ENCODE data around the gene ZHX3. TPM values are rescaled to one million over a fixed set of nuclear protein-coding genes. Genes with fewer than 3 reads are reported as not detected.

ZHX3 gene
- total RNA-seq, 1 donor from 2014 or later = 10.6 TPM

DNA sequence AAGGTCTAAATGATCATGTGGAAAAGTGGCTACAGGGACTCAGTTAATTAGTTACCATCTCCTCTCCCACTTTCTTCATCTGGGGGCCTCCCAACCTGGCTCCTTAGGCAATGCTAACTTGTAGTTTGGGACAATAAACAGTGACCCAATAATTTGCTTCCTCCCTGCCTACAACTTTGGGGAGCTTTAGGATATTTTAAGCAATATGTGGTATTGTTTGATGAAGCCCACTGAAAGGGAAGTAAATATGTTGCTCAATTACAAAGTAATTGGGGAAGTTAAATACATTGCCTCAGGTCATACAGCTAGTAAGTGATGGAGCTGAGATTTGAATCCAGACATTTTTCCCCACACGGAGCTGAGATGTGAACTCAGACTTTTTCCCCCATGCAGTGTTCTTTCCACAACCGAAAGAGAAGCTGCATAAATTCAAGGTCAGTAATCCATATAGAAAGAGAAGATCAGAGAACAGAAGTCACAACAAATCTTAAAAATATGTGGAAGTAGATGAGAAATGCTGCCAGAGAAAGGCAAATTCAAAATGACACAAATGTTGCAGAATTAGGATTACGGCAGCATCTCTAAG lies 26.6 kb downstream of the ZHX3 start:
- DNase-seq = no peak

DNA sequence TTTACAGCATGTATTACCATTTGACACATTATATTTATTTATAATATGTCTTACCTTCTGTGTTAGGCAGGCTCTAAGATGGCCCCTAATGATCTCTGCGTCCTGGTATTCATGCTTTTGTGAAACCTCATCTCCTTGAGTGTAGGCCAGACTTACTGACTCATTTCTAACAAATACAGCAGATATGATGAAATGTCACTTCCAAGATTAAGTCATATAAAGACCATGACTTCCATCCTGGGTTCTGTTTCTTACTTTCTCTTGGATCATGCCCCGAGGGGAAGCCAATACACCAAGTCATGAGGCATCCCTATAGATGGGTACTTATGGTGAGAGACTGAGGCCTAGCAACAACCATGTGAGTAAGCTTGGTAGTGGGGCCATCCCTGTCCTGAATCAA lies 30.2 kb downstream of the ZHX3 start:
- no peak for DNase-seq

DNA sequence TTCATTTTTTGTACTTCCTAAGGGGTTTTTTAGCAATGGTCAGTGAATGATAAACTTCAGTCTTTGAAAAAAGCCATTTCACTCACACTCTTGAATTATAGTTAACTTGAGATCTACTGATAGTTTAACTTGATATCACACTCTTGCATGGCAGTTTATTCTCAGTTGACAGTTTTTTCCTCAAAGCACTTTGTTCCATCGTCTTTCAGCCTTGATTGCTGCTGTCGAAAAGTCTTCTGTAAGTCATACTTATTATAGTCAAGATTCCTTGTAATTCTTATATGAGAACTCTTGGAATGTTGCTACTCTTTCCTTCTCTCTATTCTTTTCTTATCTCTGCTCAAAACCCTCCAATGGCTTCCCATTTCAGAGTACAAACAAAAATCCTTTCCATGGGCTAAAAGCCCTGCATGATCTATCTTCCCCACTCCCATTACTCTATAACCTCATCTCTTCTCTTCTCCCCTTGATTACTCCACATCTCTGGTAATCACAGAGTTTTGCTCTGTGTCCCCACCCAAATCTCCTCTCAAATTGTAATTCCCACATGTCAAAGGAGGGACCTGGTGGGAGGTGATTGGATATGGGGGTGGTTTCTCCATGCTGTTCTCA lies 31.2 kb downstream of the ZHX3 start:
- DNase-seq = no peak

DNA sequence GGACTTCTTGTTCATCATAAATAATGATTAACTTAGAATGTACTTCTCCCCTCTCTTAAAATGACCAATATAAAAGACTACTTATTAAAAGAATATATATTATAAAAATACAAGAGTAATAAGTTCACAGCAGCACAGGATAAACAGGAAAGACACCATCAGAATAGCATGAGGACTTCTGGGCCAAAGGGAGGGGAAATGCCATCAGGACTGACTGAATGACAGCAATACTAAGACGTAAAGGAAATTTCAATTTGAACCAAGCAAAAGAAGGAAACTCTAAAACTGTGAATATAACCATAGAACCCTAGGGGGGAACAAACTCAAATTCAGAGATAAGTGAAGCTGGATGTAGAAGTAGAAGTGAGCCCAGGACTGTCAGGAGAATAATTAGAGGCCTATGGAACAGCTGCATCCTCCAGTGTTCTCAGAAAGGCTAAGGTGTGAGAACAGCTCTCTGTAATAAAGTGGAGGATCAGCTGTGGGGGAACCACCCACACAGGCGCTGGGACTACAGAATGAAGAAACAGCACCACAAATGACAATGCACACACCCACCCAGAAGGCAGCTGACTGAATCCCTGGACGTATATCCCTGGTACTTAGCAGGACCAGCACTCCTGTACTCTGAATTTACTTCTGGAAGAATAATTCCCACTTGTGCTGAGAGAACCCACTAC lies 37.8 kb downstream of the ZHX3 start:
- peak; percentile 55 for DNase-seq

DNA sequence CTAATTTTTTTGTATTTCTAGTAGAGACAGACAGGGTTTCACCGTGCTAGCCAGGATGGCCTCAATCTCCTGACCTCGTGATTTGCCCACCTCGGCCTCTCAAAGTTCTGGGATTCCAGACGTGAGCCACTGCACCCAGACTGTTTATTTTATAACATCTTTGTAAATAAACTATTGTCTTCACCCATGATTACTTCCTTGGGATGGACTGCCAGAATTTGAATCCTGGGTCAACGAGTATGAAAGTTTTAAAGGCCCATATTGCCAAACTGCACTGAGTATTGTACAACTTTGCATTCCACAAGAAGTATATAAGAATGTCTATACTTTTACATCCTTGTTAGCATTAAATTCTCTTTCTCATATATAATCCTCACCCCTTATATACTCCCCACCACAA lies 38.6 kb downstream of the ZHX3 start:
- DNase-seq = no peak

DNA sequence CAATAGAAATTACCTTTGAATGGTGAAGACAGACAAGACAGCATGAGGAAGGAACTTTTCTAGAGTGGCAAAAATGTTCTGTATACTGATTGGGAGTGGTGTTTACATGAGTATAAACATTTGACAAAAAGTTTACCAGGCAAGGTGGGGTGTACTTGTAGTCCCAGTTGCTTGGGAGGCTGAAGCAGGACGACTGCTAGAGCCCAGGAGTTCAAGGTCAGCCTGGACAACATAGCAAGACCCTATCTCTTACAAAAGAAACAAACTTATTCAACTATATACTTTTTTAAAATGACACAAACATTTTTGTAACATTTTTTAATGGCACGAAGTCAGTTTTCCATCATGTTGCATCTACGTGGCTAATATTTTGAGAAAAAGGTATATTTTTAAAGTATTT lies 40.5 kb downstream of the ZHX3 start:
- DNase-seq = no peak

DNA sequence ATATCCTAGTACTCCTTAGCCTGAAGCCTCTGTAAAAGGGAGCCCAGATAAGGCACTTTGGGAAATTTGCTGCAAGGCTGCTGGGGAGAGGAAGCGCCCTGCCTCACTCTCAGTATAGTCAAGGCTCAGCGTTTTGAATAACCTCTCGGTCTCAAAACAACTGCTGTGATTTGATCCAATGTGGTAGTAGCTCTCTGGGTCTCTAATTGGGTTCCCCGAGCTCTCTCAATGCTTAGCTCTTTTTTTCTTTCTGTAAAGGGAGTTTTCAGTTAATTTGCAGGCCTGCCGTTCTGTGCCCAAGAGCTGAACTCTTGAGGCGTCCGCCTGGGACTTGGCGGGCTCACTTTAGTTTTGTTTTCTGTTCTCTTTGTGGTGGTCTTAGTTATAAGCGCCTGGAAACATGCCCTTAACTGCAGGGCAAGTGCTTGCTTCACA lies 41.2 kb downstream of the ZHX3 start:
- no peak for DNase-seq

DNA sequence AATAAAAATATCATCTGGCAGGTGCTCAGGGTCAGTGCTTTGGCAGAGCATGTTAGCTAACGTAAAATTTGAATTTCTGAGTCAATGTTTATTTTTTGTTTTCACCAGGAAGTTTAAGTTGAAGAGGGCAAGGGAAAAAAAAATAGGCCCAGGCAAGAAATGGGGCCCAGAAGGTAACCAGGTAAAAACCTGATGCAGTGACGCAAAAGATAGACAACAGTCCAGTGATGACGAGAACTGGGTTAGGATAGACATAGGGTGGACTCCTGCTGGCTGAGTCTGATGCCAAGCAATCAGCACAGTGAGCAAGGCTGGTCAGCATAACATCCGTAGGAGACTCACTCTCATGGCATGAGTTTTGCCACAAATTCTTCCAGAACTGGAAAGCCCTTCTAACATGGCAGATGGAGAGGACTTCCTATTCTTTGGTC lies 42.2 kb downstream of the ZHX3 start:
- DNase-seq = peak; percentile 23

DNA sequence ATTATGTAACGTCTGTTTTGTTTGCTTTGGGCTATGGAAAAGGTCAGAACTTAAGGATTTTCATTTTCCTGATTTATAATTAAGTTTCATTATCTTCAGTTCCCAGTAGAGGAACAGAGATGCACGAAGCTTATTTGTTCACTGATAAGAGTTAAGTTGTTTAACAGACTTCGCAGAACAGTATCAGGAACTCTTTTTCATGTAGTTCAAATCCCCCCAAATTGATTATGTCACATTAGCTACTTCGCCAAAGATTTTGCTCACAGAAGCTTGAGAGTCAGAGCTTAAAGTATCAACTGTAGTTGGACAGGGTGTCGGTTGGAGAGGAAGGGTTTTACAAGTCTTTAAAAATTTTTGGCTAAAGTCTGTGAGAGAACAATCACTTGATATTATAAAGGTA lies 43.4 kb downstream of the ZHX3 start:
- DNase-seq = no peak

DNA sequence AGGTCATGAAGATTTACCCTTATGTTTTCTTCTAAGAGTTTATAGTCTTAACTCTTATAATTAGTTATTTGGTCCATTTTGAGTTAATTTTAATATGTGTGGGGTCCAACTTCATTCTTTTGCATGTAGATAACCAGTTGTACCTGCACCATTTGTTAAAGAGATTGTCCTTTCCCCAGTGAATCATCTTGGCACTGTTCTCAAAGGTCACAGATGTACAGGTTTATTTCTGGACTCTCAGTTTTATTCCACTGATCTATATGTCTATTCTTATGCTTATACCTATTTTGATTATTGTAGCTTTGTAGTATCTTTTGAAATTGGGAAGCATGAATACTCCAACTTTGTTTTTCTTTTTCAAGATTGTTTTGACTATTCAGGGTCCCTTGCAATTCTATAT lies 44.1 kb downstream of the ZHX3 start:
- DNase-seq = no peak

DNA sequence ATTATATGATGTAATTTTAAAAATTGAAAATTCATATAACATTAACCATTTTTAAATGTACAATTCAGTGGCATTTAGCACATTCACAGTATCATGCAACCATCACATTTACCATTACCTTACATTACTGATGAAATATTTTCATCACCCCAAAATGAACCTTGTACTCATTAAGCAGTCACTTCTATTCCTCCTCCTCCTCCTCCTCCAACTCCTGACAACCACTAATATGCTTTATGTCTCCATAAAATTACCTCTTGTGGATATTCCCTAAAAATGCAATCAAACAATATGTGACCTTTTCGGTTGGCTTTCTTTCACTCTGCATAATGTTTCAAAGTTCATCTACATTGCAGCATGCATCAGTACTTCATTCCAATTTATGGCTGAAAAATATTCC lies 45.2 kb downstream of the ZHX3 start:
- DNase-seq = no peak

DNA sequence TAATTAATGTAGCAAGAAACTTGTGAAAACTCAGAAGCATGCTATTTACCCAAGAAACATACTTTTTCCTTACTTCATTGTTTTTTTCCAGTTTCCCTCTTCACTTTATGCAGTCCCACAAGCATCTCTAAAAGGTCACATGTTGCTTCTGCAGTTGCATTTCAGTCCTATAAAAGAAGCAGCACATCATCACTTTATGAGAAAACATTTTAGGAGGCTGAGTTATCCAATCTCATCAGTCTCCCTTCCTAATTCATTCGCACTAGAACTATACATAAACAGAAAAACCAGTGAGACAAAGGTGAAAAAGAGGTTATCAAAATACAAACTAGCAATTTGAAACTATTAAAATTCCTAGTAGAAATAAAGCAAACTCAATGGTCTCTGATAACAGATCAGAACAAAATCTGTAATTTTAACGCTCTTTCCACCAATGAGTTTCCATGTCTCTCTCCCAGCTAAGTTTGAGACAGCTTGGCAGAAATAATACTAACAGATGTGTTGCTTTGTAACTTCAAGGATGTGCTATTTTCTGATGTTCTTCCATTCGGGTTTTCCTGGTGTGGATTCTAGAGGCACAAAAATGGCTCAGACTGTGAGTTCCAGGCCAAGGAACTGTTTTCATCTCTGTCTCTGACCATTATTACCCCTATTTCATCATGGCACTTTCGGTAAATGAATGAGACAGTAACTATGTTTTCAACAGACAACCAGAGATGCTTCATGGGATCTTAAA lies 48.4 kb downstream of the ZHX3 start:
- no peak for DNase-seq

DNA sequence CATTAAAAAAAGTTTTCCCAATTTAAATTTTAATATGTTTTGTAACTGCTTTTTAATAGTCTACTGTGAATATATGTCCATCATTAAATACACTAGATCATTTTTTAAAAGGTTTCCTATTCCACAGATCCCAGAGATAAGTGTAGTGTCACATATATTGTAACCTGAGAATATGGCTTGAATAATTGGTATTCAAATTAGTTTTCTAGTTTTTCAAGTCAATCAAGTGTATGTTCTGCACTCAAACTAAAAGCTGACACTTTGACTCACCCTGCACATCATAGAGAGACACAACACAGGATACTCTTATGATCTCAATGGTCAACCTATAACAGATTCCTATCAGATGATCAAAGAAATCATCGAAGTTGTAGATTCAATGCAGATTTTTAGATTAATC lies 49.1 kb downstream of the ZHX3 start:
- DNase-seq = no peak

DNA sequence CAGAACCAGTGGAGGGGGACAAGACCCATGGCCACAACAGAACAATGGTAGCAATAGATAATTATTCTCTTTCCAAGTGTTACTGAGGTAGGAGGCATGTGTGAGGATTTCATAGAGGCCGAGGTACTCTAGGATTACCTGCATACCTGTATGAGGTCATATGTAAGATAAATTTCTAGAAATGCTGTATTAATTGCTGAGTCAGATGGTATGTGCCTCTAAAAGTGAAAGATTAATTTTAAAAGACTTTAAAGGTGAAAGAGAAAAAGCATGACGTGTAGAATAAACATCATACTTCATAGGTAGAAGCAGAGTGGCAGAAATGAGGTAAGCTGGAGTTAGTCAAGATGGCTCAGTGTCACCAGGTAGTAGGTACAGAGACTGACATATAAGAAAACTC lies 51.6 kb downstream of the ZHX3 start:
- DNase-seq = no peak

DNA sequence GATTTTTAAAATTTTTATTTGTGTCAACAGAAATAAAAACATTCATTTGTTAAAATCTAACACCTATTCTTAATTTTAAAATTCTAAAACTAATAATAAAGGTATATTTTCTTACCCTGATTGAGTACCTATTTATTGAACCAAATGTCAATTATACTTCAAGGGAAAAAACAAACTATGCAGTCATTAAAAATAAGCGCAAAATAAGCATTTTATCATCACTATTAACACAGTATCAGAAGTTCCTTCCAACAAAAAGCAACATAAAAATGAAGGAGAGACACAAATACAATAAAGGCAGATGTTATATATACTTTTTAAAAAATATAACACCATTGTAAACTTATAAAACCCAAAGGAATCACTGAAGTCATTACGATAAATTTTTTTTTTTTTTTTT lies 52.7 kb downstream of the ZHX3 start:
- no peak for DNase-seq

DNA sequence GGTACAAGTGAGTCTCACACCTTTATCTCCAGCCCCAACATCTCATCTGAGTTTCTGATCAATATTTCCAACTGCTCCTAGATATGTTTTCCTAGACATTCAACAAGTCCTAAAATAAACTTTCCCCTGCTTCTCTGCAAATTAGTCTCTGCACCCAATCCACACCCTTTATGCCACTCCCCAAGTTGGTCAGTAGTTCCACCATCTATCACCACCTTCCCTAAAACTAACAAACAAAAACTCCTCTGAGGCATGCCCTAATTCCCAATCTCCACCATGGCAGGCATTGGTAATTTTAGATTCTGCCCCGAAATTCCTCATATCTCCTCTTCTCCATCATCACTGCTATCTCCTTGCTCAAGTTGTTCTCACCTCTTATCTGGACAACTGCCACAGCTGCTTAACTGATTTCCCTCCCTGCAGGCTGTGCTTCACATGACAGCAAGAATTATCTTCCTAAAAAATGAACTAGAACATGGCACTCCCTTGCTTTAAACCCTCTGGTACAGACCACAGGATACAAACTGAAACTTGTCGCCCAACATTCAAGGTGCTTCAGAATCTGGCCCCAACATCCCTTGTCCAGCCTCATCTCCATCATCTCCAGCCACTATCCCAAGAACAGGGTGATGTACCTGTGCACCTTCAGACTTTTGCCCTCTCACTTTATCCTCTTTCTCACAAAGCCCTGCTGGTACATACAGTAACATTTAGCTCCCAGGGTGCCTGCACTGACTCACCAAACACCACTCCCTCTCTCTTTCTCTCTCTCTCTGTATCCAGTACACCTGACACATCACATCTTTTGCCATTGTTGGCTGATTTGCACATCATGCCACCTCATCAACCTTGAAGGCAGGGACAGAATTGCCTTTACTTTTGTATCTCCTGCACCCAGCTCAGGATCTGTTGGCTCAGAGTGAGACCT lies 55.5 kb downstream of the ZHX3 start:
- no peak for DNase-seq

DNA sequence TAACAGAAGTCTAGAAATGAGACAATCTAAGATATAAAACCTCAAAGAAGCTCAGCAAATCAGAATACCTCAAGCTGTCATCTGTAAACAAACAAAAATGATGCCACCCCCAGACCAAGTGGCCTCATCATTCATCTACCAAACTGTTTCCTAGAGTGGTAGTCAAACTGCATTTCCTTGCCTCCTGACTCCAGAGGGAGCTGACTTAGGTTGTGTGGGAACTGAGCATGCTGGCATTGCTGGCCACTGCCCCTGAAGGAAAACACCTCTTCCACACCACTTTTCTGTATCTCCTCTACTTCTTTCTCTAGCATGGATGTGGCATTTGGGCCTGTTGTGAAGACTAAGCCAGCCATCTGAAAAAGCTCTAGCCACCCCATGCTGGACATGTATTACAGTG lies 56.3 kb downstream of the ZHX3 start:
- peak; percentile 55 for DNase-seq

DNA sequence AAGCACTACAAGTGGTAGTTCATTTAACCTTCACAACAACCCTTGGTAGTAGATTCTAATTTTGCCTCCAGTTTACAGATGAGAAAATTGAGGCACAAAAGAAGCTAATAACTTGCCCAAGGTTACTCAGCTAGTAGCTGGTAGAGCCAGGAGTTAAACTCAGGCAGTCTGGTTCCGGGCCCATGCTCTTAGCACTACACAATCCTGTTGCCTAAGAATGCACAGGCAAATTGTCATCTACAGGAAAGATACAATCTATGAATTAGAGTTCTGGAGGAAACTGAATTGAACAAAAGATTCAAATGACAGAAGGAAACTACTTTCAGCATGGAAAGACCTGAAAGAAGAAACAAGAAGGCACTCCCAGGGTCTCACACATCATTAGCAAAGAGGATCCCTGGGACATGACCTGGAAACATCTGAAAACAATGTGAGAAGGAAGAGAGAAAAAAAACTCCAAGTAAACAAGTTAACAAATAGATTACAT lies 56.8 kb downstream of the ZHX3 start:
- peak; percentile 54 for DNase-seq

DNA sequence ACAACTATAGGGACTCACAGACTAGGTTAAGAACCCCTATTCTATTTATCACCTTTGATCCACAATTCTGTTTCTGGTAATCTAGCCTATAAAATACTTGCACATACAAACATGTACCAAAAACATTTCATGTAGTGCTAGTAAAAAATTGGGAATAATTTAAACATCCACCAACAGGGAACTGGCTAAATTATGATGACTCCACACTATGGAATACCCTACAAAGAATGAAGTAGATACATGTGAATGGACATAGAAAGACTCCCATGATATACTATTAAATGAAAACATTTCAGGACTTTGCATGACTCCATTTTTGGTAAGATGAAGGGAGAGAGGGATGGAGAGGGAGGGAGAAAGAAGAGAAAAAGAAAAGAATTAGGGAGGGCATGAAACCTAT lies 58.2 kb downstream of the ZHX3 start:
- DNase-seq = no peak

DNA sequence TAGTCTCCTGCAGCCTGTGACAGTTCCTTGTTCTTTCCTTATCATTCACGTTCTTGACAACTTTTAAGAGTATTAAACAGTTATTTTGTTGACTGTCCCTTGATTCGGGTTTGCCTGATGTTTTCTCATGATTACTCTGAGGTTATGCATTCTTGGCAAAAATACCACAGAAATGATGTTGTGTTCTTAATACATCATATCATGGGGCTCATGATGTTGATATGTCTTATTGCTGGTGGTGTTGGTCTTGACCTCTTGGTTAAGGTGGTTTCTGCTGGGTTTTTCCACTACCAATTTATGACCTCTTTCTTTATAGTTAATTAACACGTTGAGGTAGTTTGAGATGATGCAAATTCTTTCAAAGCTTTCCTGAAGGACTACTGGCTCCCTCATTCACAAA lies 59.1 kb downstream of the ZHX3 start:
- no peak for DNase-seq

DNA sequence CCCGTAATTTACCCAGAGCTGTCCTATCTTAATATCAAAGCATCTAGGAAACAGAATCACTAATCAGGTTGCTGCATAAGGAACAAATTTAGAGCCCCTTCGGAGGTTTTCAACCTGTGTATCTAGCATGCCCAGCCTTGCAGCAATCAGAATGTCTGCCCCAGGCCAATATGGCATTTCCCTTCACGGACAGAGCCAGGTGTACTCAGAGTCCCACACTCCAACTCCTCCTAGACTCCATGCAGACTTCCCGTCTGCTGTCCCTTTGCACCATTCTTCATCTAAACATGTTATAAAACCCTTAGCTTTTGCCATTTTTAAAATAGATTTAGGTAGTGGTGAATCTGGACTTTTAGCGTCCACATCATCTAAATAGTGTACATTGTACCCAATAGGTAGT lies 61.0 kb downstream of the ZHX3 start:
- no peak for DNase-seq

DNA sequence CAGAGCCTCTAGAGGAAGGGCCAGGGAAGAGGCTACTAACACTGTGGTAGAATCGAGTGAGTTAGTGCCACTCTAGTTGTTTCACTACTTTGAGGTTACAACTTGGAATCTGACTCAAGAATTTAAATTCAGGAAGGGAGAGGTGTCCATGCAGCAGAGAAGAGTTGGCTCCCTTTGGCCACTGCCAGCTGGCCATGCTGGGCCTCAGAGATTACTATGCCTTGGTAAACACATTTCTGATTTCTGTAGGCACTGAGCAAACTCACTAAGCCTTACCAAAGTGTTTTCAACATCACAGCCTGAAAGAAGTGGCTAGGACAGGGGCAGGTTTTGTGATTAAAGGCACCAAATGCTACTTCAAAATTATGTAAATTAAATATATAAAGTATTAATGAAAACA lies 61.9 kb downstream of the ZHX3 start:
- DNase-seq = no peak
